WI38 (cell line): ENCODE data around the gene APOL5.

ENCODE experiments used
- H3K4me3 ChIP-seq: 2 replicates; pipeline ENCODE4 v1.5.1; 2011; ENCODE audit warnings: low read depth, mild to moderate bottlenecking, control low read depth, low read length
- CTCF ChIP-seq: IDR thresholded peaks from 2 replicates; pipeline ENCODE4 v1.5.1; 2012; ENCODE audit warnings: low read depth, mild to moderate bottlenecking, control low read depth, low read length

The APOL5 gene

GRCh38 chr22:35684270-35684700, 33.4 kb upstream of the APOL5 start:
- no peak overlapping the region for H3K4me3 ChIP-seq
- TF ChIP-seq CTCF, result peak; percentile 30; the same call in 1 of the 2 replicates

GRCh38 chr22:35684732-35685131, 32.9 kb upstream of the APOL5 start:
- no peak overlapping the region for H3K4me3 ChIP-seq
- no peak for TF ChIP-seq CTCF

- TF ChIP-seq CTCF, result no peak
- no peak overlapping the region for H3K4me3 ChIP-seq
Measured at GRCh38 chr22:35685731-35686130, 31.9 kb upstream of the APOL5 start.

GRCh38 chr22:35686298-35686697, 31.4 kb upstream of the APOL5 start:
- TF ChIP-seq CTCF, result no peak

GRCh38 chr22:35687461-35687860, 30.2 kb upstream of the APOL5 start:
- no peak overlapping the region for H3K4me3 ChIP-seq
- TF ChIP-seq CTCF, result no peak

More at GRCh38 chr22:35686298-35686697, 31.4 kb upstream of the APOL5 start:
- H3K4me3 ChIP-seq, result no peak overlapping the region

- H3K4me3 ChIP-seq, result no peak overlapping the region
- no peak for TF ChIP-seq CTCF
Measured at GRCh38 chr22:35688913-35689675, 28.6 kb upstream of the APOL5 start.

GRCh38 chr22:35690001-35690400, 27.7 kb upstream of the APOL5 start:
- no peak overlapping the region for H3K4me3 ChIP-seq
- no peak for TF ChIP-seq CTCF
